Upper lobe of left lung (tissue), 4 donors: ENCODE measurements around the gene PGAM2.

Experiments used
- CTCF ChIP-seq, 6 experiments: fragments of 450-650 bp in 4 of 6; fragments of 200-600 bp in 2 of 6; sonication (generic) in 2 of 6; IDR thresholded peaks; one replicate each; pipeline ENCODE4 v1.5.1; 2016 to 2019; ENCODE audit warnings: antibody characterized with exemption in 6 of 6
- POLR2AphosphoS5 ChIP-seq, 2 donors: sonication (generic); formaldehyde crosslinking; IDR thresholded peaks; one replicate each; pipeline ENCODE4 v1.5.1; 2017; ENCODE audit warnings: antibody characterized with exemption in 2 of 2

DNA sequence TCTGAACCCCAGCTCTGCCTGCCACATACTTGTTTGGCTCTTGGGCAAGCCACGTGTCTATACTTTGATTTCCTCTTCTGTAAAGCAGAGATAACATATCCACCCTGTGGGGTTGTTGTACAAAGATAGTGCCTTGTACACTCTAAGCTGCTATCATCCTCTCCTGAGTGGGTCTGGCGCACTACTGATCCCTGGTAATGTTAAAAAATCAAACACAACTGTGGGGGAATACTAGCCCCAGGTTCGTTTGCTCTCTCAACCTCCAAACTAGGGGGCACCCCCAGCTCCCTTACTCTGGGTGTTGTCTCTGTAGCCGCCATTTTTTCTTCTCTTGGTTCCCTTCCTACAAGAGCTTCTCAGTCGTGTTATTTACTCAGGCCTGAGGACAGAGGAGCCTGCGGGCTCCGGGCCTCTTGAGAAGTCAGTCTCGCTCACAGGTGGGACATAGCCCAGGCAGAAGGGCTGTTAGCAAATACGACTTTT is 15.9 kb upstream of the PGAM2 start:
- TF ChIP-seq CTCF (IDR thresholded peaks at IDR 0.05) (no peak), POLR2AphosphoS5 (IDR thresholded peaks at IDR 0.05) (no peak)
